HCT116 (cell line): Measurements from ENCODE around the gene NUDT9. TPM values are rescaled to one million over a fixed set of nuclear protein-coding genes. Genes with fewer than 3 reads are reported as not detected.
A peak's percentile ranks its signal among the peaks of the same experiment; 100 is the strongest.

Experiments used
- ATAC-seq: fragments of 200-7000 bp; cut with Tn5 transposase; 2 replicates; pipeline ENCODE4 v1.9.1; 2020; ENCODE audit warnings: mild to moderate bottlenecking, moderate library complexity
- BruUV-seq: library from RNA; stranded (reverse); fragments of 400-500 nt; replicated peaks from 2 replicates; lab custom pipeline; 2021; lab: Mats Ljungman, UMichigan
- CTCF ChIA-PET: fragments of 300-600 bp; sonication (Branson Sonifier 250); formaldehyde crosslinking; loops from one replicate; lab custom pipeline; 2021; ENCODE audit warnings: antibody characterized with exemption; lab: Charles Lee
- POLR2A ChIA-PET: fragments of 300-600, 350-600 bp; sonication (Branson Sonifier 250); formaldehyde crosslinking; loops from one replicate; lab custom pipeline; 2021; ENCODE audit warnings: antibody characterized with exemption; lab: Charles Lee
- RAD21 ChIA-PET, 2 experiments: fragments of 300-600 bp; sonication (Branson Sonifier 250); formaldehyde crosslinking; loops; one replicate each; lab custom pipeline; 2023; ENCODE audit warnings: low total read pairs in 2 of 2; ENCODE audit not compliant: uncharacterized antibody in 2 of 2, unreplicated experiment in 2 of 2, low non-redundant PET in 1 of 2; lab: Charles Lee
- DNase-seq: peaks from one replicate; pipeline ENCODE4 v3.0.0-alpha.2; 2010; ENCODE audit warnings: low read depth, low spot score
- H2AFZ ChIP-seq: fragments of 200-600 bp; shearing (Covaris generic), sonication (generic); 2 replicates; pipeline ENCODE4 v1.6.1; 2017; ENCODE audit warnings: low read depth, mixed run types, mixed read lengths, antibody characterized with exemption, low read length; ENCODE audit not compliant: poor library complexity, severe bottlenecking
- H3K27ac ChIP-seq: 2 replicates; pipeline ENCODE4 v1.5.1; 2012; ENCODE audit warnings: low read depth, low read length
- H3K27me3 ChIP-seq: fragments of 200-600 bp; sonication (generic); 2 replicates; pipeline ENCODE4 v1.6.1; 2016; ENCODE audit warnings: mixed run types, low read length, mixed read lengths; ENCODE audit not compliant: insufficient read depth
- H3K36me3 ChIP-seq, 2 experiments: fragments of 200-500 bp in 1 of 2; fragments of 200-600 bp in 1 of 2; sonication (Bioruptor generic) in 1 of 2; sonication (generic) in 1 of 2; 2 replicates each; pipeline versions ENCODE4 v1.5.1 to v1.6.1; 2014 to 2016; ENCODE audit warnings: low read length in 2 of 2, inconsistent platforms in 1 of 2, mixed read lengths in 1 of 2, mixed run types in 1 of 2; ENCODE audit not compliant: insufficient read depth in 2 of 2, control insufficient read depth in 1 of 2
- H3K4me1 ChIP-seq, 2 experiments: fragments of 200-600 bp in 1 of 2; sonication (generic) in 1 of 2; 2 replicates each; pipeline versions ENCODE4 v1.5.1 to v1.6.1; 2012 to 2017; ENCODE audit warnings: low read length in 2 of 2, inconsistent platforms in 1 of 2, mild to moderate bottlenecking in 1 of 2, mixed read lengths in 1 of 2, mixed run types in 1 of 2, moderate library complexity in 1 of 2; ENCODE audit not compliant: insufficient read depth in 2 of 2, control insufficient read depth in 1 of 2
- H3K4me2 ChIP-seq: fragments of 200-600 bp; sonication (generic); 2 replicates; pipeline ENCODE4 v1.6.1; 2017; ENCODE audit warnings: mixed run types, low read length, mixed read lengths
- H3K4me3 ChIP-seq, 2 experiments: fragments of 200-600 bp in 1 of 2; sonication (generic) in 1 of 2; replicated peaks in 1 of 2; 2 replicates each; pipeline ENCODE4 v1.5.1; 2011 to 2016; ENCODE audit warnings: low read length in 2 of 2, control low read depth in 1 of 2, low read depth in 1 of 2, mild to moderate bottlenecking in 1 of 2, mixed read lengths in 1 of 2, mixed run types in 1 of 2
- H3K79me2 ChIP-seq: fragments of 200-600 bp; sonication (generic); 2 replicates; pipeline ENCODE4 v1.6.1; 2017; ENCODE audit warnings: mild to moderate bottlenecking, mixed run types, low read length, moderate library complexity, mixed read lengths; ENCODE audit not compliant: insufficient read depth
- H3K9ac ChIP-seq: fragments of 200-600 bp; sonication (generic); 2 replicates; pipeline ENCODE4 v1.6.1; 2016; ENCODE audit warnings: low read length, mixed read lengths
- H3K9me2 ChIP-seq: fragments of 200-600 bp; sonication (generic), shearing (Covaris generic); 2 replicates; pipeline ENCODE4 v1.6.1; 2017; ENCODE audit warnings: mixed run types, mild to moderate bottlenecking, moderate library complexity; ENCODE audit not compliant: insufficient read depth
- H3K9me3 ChIP-seq, 2 experiments: fragments of 200-500 bp in 1 of 2; fragments of 200-600 bp in 1 of 2; sonication (Bioruptor generic) in 1 of 2; sonication (generic) in 1 of 2; 2 replicates each; pipeline ENCODE4 v1.6.1; 2014 to 2017; ENCODE audit warnings: low read length in 2 of 2, mixed read lengths in 2 of 2, inconsistent platforms in 1 of 2, low read depth in 1 of 2, mild to moderate bottlenecking in 1 of 2, mixed run types in 1 of 2, moderate library complexity in 1 of 2; ENCODE audit not compliant: control insufficient read depth in 1 of 2, insufficient read depth in 1 of 2
- H4K20me1 ChIP-seq: fragments of 200-600 bp; sonication (generic), shearing (Covaris generic); 2 replicates; pipeline ENCODE4 v1.6.1; 2017; ENCODE audit warnings: mixed run types, mild to moderate bottlenecking, moderate library complexity; ENCODE audit not compliant: insufficient read depth
- ATF3 ChIP-seq: IDR thresholded peaks from 2 replicates; pipeline ENCODE4 v1.6.1; 2012
- CTCF ChIP-seq, 3 experiments: fragments of 200-600 bp in 1 of 3; sonication (generic) in 1 of 3; IDR thresholded peaks in 2 of 3; conservative IDR thresholded peaks in 1 of 3; 2 replicates each; pipeline ENCODE4 v1.5.1; 2012 to 2017; ENCODE audit warnings: low read depth in 2 of 3, low read length in 2 of 3, antibody characterized with exemption in 1 of 3, borderline replicate concordance in 1 of 3, control low read depth in 1 of 3, mild to moderate bottlenecking in 1 of 3, mixed read lengths in 1 of 3, mixed run types in 1 of 3, moderate library complexity in 1 of 3; ENCODE audit not compliant: insufficient read depth in 1 of 3
- EGR1 ChIP-seq: IDR thresholded peaks from 2 replicates; pipeline ENCODE4 v1.6.1; 2012; ENCODE audit warnings: low read depth
- ELF1 ChIP-seq: IDR thresholded peaks from 2 replicates; pipeline ENCODE4 v1.6.1; 2012; ENCODE audit warnings: low read depth, borderline replicate concordance
- EZH2 ChIP-seq: fragments of 200-600 bp; sonication (generic); IDR thresholded peaks from 2 replicates; pipeline ENCODE4 v1.6.1; 2017; ENCODE audit warnings: antibody characterized with exemption, mixed run types
- EZH2phosphoT487 ChIP-seq: fragments of 200-600 bp; IDR thresholded peaks from 2 replicates; pipeline ENCODE4 v1.6.1; 2018; ENCODE audit warnings: antibody characterized with exemption, borderline replicate concordance
- FOSL1 ChIP-seq: IDR thresholded peaks from 2 replicates; pipeline ENCODE4 v1.6.1; 2012; ENCODE audit warnings: low read depth
- JUND ChIP-seq: IDR thresholded peaks from 2 replicates; pipeline ENCODE4 v1.6.1; 2012
- MAX ChIP-seq: IDR thresholded peaks from 2 replicates; pipeline ENCODE4 v1.6.1; 2012
- POLR2AphosphoS5 ChIP-seq: IDR thresholded peaks from 2 replicates; pipeline ENCODE4 v1.6.1; 2011; ENCODE audit warnings: mild to moderate bottlenecking, low read depth, low read length, moderate library complexity
- RAD21 ChIP-seq: IDR thresholded peaks from 2 replicates; pipeline ENCODE4 v1.6.1; 2012; ENCODE audit warnings: low read depth, mild to moderate bottlenecking
- SIN3A ChIP-seq: IDR thresholded peaks from 2 replicates; pipeline ENCODE4 v1.6.1; 2012; ENCODE audit warnings: low read depth
- SP1 ChIP-seq: IDR thresholded peaks from 2 replicates; pipeline ENCODE4 v1.6.1; 2012; ENCODE audit warnings: low read depth
- YY1 ChIP-seq: IDR thresholded peaks from 2 replicates; pipeline ENCODE4 v1.6.1; 2011; ENCODE audit warnings: low read length, low read depth, moderate library complexity, mild to moderate bottlenecking; ENCODE audit not compliant: insufficient replicate concordance; ENCODE audit errors: extremely low read depth
- ZFX ChIP-seq: fragments of 450-650 bp; IDR thresholded peaks from 2 replicates; pipeline ENCODE4 v1.6.1; 2017
- ZNF274 ChIP-seq: fragments of 200-500 bp; sonication (Bioruptor generic); IDR thresholded peaks from 2 replicates; pipeline ENCODE4 v1.6.1; 2014; ENCODE audit warnings: mild to moderate bottlenecking, low read depth, low read length, inconsistent platforms
- intact Hi-C: fragments of 100-400 bp; cut with micrococcal nuclease; formaldehyde crosslinking; loops from 2 replicates; pipeline ENCODE4 v1.10.0; 2022
- total RNA-seq: library from RNA; stranded (reverse); gene quantifications from one replicate; pipeline ENCODE4 v1.2.1, GENCODE V29; 2021; ENCODE audit not compliant: unreplicated experiment

Gene NUDT9
- total RNA-seq, 1 experiment from 2014 or later, result 13.5 TPM

GRCh38 chr4:87502580-87503238 is 80.3 kb downstream of the NUDT9 start (continued):
- TF ChIP-seq ATF3 (no peak), ELF1 (no peak), RAD21 (no peak), MAX (0 out of 2 replicates have a peak, but pooled peaks have one; percentile 8), ZFX (no peak), ZNF274 (no peak), JUND (peak; percentile 76), SP1 (peak; percentile 73), POLR2AphosphoS5 (0 out of 2 replicates have a peak, but pooled peaks have one; percentile 21), EZH2phosphoT487 (no peak), EZH2 (no peak), FOSL1 (peak; percentile 58; the same call in 1 of the 2 replicates), YY1 (no peak), SIN3A (no peak; the same call in 1 of the 2 replicates), EGR1 (no peak)

- no peak overlapping the region for H3K27ac ChIP-seq
- POLR2A ChIA-PET, result no interaction called here
- intact Hi-C loops, result no loop called here
- no TSS peak for BruUV-seq
- RAD21 ChIA-PET, result no interaction called here
- CTCF ChIA-PET, result interaction anchor here (1.1 kb wide), 1 partner anchor 9 kb away, joined by 3 read pairs; no protein-coding TSS in a partner anchor
- H3K9me3 ChIP-seq, result no peaks in the 10 kb centered on the region
- H3K4me3 ChIP-seq, result no peak overlapping the region
- DNase-seq (no peak), ATAC-seq (peak; percentile 79)
- H3K4me1 ChIP-seq, result peaks cover 13 to 19% of the 10 kb centered on the region in 2 experiments
- no peaks in the 10 kb centered on the region for H4K20me1 ChIP-seq
- H3K9ac ChIP-seq, result no peak overlapping the region
- no peaks in the 10 kb centered on the region for H3K36me3 ChIP-seq
- H2AFZ ChIP-seq, result no peak overlapping the region
- H3K4me2 ChIP-seq, result no peak overlapping the region
- no peaks in the 10 kb centered on the region for H3K79me2 ChIP-seq
- H3K9me2 ChIP-seq, result no peaks in the 10 kb centered on the region
- peak in 2 of 3 experiments; percentile 56 to 63; a peak in 4 of 6 replicates for TF ChIP-seq CTCF (IDR thresholded peaks at IDR 0.05 in 2 of 3, conservative IDR thresholded peaks at IDR 0.05 in 1 of 3; ENCODE audit: borderline replicate concordance in 1 of 3, insufficient read depth in 1 of 3, low read depth in 2 of 3, low read length in 2 of 3)
- TF ChIP-seq EZH2, result no peak
- H3K27me3 ChIP-seq, result no peaks in the 10 kb centered on the region
Observed at GRCh38 chr4:87505862-87506261, 83.5 kb downstream of the NUDT9 start.
